ENCODE results near the gene THSD7A. TPM values are rescaled to one million over a fixed set of nuclear protein-coding genes. Genes with fewer than 3 reads are reported as not detected.
"Not testable (repeated sequence)": the region's sequence is repeated elsewhere in the genome, so short reads cannot be mapped to it uniquely, and the experiment has no call there.

THSD7A gene
- total and polyA plus RNA-seq, 2 donors = 0.50 to 1.5 TPM

GRCh38 chr7:11524476-11525397, 307.3 kb downstream of the THSD7A start:
- Histone ChIP-seq H3K36me3 (ENCODE audit: control insufficient read depth in 2 of 2, insufficient read depth in 2 of 2, low read length in 1 of 2) (no peaks in the 10 kb centered on the region), H3K4me3 (ENCODE audit: low read length in 2 of 2) (no peak overlapping the region), H3K27ac (ENCODE audit: low read depth in 1 of 2, low read length in 1 of 2) (no peak overlapping the region), H3K9me3 (ENCODE audit: control insufficient read depth in 2 of 2, insufficient read depth in 1 of 2, low read length in 1 of 2) (no peaks in the 10 kb centered on the region), H3K4me1 (ENCODE audit: control insufficient read depth in 2 of 2, insufficient read depth in 2 of 2, low read length in 2 of 2) (no peaks in the 10 kb centered on the region), H3K27me3 (ENCODE audit: control insufficient read depth in 2 of 2, insufficient read depth in 1 of 2, low read length in 1 of 2) (no peaks in the 10 kb centered on the region)
- DNase-seq (ENCODE audit: low read depth in 6 of 9, low spot score in 9 of 9) = no peak
- WGBS = 87% methylated on average over 5 of the region's 5 CpGs

GRCh38 chr7:11521964-11522499, 310.0 kb downstream of the THSD7A start:
- H3K4me1 ChIP-seq (ENCODE audit: control insufficient read depth in 2 of 2, insufficient read depth in 2 of 2, low read length in 2 of 2); H3K4me3 ChIP-seq (ENCODE audit: low read length in 2 of 2); H3K27me3 ChIP-seq (ENCODE audit: control insufficient read depth in 2 of 2, insufficient read depth in 1 of 2, low read length in 1 of 2); H3K9me3 ChIP-seq (ENCODE audit: control insufficient read depth in 2 of 2, insufficient read depth in 1 of 2, low read length in 1 of 2); DNase-seq (ENCODE audit: low read depth in 6 of 9, low spot score in 9 of 9); H3K27ac ChIP-seq (ENCODE audit: low read depth in 1 of 2, low read length in 1 of 2); H3K36me3 ChIP-seq (ENCODE audit: control insufficient read depth in 2 of 2, insufficient read depth in 2 of 2, low read length in 1 of 2): not testable (repeated sequence)
- 97% methylated on average over 2 of the region's 2 CpGs for WGBS

- Histone ChIP-seq H3K9me3 (ENCODE audit: control insufficient read depth in 2 of 2, insufficient read depth in 1 of 2, low read length in 1 of 2) (no peaks in the 10 kb centered on the region), H3K36me3 (ENCODE audit: control insufficient read depth in 2 of 2, insufficient read depth in 2 of 2, low read length in 1 of 2) (no peaks in the 10 kb centered on the region), H3K27me3 (ENCODE audit: control insufficient read depth in 2 of 2, insufficient read depth in 1 of 2, low read length in 1 of 2) (no peaks in the 10 kb centered on the region), H3K27ac (ENCODE audit: low read depth in 1 of 2, low read length in 1 of 2) (no peak overlapping the region), H3K4me3 (ENCODE audit: low read length in 2 of 2) (no peak overlapping the region), H3K4me1 (ENCODE audit: control insufficient read depth in 2 of 2, insufficient read depth in 2 of 2, low read length in 2 of 2) (no peaks in the 10 kb centered on the region)
- WGBS = 89% methylated on average over 1 of the region's 1 CpG
- DNase-seq (ENCODE audit: low read depth in 6 of 9, low spot score in 9 of 9) = no peak
Observed at GRCh38 chr7:11517853-11518252, 314.1 kb downstream of the THSD7A start.

GRCh38 chr7:11516328-11516727, 315.7 kb downstream of the THSD7A start:
- no peak overlapping the region for H3K27ac ChIP-seq (ENCODE audit: low read depth in 1 of 2, low read length in 1 of 2)
- no peaks in the 10 kb centered on the region for H3K9me3 ChIP-seq (ENCODE audit: control insufficient read depth in 2 of 2, insufficient read depth in 1 of 2, low read length in 1 of 2)
- no peak for DNase-seq (ENCODE audit: low read depth in 6 of 9, low spot score in 9 of 9)
- H3K36me3 ChIP-seq (ENCODE audit: control insufficient read depth in 2 of 2, insufficient read depth in 2 of 2, low read length in 1 of 2) = no peaks in the 10 kb centered on the region
- H3K4me3 ChIP-seq (ENCODE audit: low read length in 2 of 2) = no peak overlapping the region
- H3K27me3 ChIP-seq (ENCODE audit: control insufficient read depth in 2 of 2, insufficient read depth in 1 of 2, low read length in 1 of 2) = no peaks in the 10 kb centered on the region
- WGBS = 93% methylated on average over 3 of the region's 3 CpGs
- H3K4me1 ChIP-seq (ENCODE audit: control insufficient read depth in 2 of 2, insufficient read depth in 2 of 2, low read length in 2 of 2) = no peaks in the 10 kb centered on the region

- H3K4me1 ChIP-seq (ENCODE audit: control insufficient read depth in 2 of 2, insufficient read depth in 2 of 2, low read length in 2 of 2) = no peaks in the 10 kb centered on the region
- WGBS = 85% methylated on average over 1 of the region's 1 CpG
Observed at GRCh38 chr7:11513460-11513859, 318.5 kb downstream of the THSD7A start.

GRCh38 chr7:11507929-11508328, 324.1 kb downstream of the THSD7A start:
- Histone ChIP-seq H3K4me3 (ENCODE audit: low read length in 2 of 2) (no peak overlapping the region), H3K27ac (ENCODE audit: low read depth in 1 of 2, low read length in 1 of 2) (no peak overlapping the region), H3K4me1 (ENCODE audit: control insufficient read depth in 2 of 2, insufficient read depth in 2 of 2, low read length in 2 of 2) (no peaks in the 10 kb centered on the region), H3K27me3 (ENCODE audit: control insufficient read depth in 2 of 2, insufficient read depth in 1 of 2, low read length in 1 of 2) (no peaks in the 10 kb centered on the region), H3K9me3 (ENCODE audit: control insufficient read depth in 2 of 2, insufficient read depth in 1 of 2, low read length in 1 of 2) (no peaks in the 10 kb centered on the region), H3K36me3 (ENCODE audit: control insufficient read depth in 2 of 2, insufficient read depth in 2 of 2, low read length in 1 of 2) (no peaks in the 10 kb centered on the region)
- no peak for DNase-seq (ENCODE audit: low read depth in 6 of 9, low spot score in 9 of 9)
- WGBS = 96% methylated on average over 1 of the region's 1 CpG

More at GRCh38 chr7:11513460-11513859, 318.5 kb downstream of the THSD7A start:
- Histone ChIP-seq H3K36me3 (ENCODE audit: control insufficient read depth in 2 of 2, insufficient read depth in 2 of 2, low read length in 1 of 2) (no peaks in the 10 kb centered on the region), H3K4me3 (ENCODE audit: low read length in 2 of 2) (no peak overlapping the region), H3K27ac (ENCODE audit: low read depth in 1 of 2, low read length in 1 of 2) (no peak overlapping the region), H3K9me3 (ENCODE audit: control insufficient read depth in 2 of 2, insufficient read depth in 1 of 2, low read length in 1 of 2) (no peaks in the 10 kb centered on the region), H3K27me3 (ENCODE audit: control insufficient read depth in 2 of 2, insufficient read depth in 1 of 2, low read length in 1 of 2) (no peaks in the 10 kb centered on the region)
- no peak for DNase-seq (ENCODE audit: low read depth in 6 of 9, low spot score in 9 of 9)

- Histone ChIP-seq H3K36me3 (ENCODE audit: control insufficient read depth in 2 of 2, insufficient read depth in 2 of 2, low read length in 1 of 2) (no peaks in the 10 kb centered on the region), H3K27ac (ENCODE audit: low read depth in 1 of 2, low read length in 1 of 2) (no peak overlapping the region), H3K27me3 (ENCODE audit: control insufficient read depth in 2 of 2, insufficient read depth in 1 of 2, low read length in 1 of 2) (no peaks in the 10 kb centered on the region), H3K9me3 (ENCODE audit: control insufficient read depth in 2 of 2, insufficient read depth in 1 of 2, low read length in 1 of 2) (no peaks in the 10 kb centered on the region), H3K4me3 (ENCODE audit: low read length in 2 of 2) (no peak overlapping the region), H3K4me1 (ENCODE audit: control insufficient read depth in 2 of 2, insufficient read depth in 2 of 2, low read length in 2 of 2) (no peaks in the 10 kb centered on the region)
- DNase-seq (ENCODE audit: low read depth in 6 of 9, low spot score in 9 of 9) = no peak
Observed at GRCh38 chr7:11506417-11506816, 325.6 kb downstream of the THSD7A start.

- Histone ChIP-seq H3K9me3 (ENCODE audit: control insufficient read depth in 2 of 2, insufficient read depth in 1 of 2, low read length in 1 of 2) (no peaks in the 10 kb centered on the region), H3K36me3 (ENCODE audit: control insufficient read depth in 2 of 2, insufficient read depth in 2 of 2, low read length in 1 of 2) (no peaks in the 10 kb centered on the region), H3K4me3 (ENCODE audit: low read length in 2 of 2) (no peak overlapping the region), H3K27me3 (ENCODE audit: control insufficient read depth in 2 of 2, insufficient read depth in 1 of 2, low read length in 1 of 2) (no peaks in the 10 kb centered on the region), H3K4me1 (ENCODE audit: control insufficient read depth in 2 of 2, insufficient read depth in 2 of 2, low read length in 2 of 2) (no peaks in the 10 kb centered on the region), H3K27ac (ENCODE audit: low read depth in 1 of 2, low read length in 1 of 2) (no peak overlapping the region)
- WGBS = 91% methylated on average over 3 of the region's 3 CpGs
- DNase-seq (ENCODE audit: low read depth in 6 of 9, low spot score in 9 of 9) = no peak
Observed at GRCh38 chr7:11505471-11505985, 326.5 kb downstream of the THSD7A start.

- no peak for DNase-seq (ENCODE audit: low read depth in 6 of 9, low spot score in 9 of 9)
- H3K27ac ChIP-seq (ENCODE audit: low read depth in 1 of 2, low read length in 1 of 2) = no peak overlapping the region
- H3K4me3 ChIP-seq (ENCODE audit: low read length in 2 of 2) = no peak overlapping the region
- H3K36me3 ChIP-seq (ENCODE audit: control insufficient read depth in 2 of 2, insufficient read depth in 2 of 2, low read length in 1 of 2) = no peaks in the 10 kb centered on the region
- H3K4me1 ChIP-seq (ENCODE audit: control insufficient read depth in 2 of 2, insufficient read depth in 2 of 2, low read length in 2 of 2) = no peaks in the 10 kb centered on the region
- H3K27me3 ChIP-seq (ENCODE audit: control insufficient read depth in 2 of 2, insufficient read depth in 1 of 2, low read length in 1 of 2) = no peaks in the 10 kb centered on the region
- 76% methylated on average over 1 of the region's 1 CpG for WGBS
- no peaks in the 10 kb centered on the region for H3K9me3 ChIP-seq (ENCODE audit: control insufficient read depth in 2 of 2, insufficient read depth in 1 of 2, low read length in 1 of 2)
Observed at GRCh38 chr7:11492307-11492706, 339.7 kb downstream of the THSD7A start.
